Fibroblast of lung (primary cell): Measurements from ENCODE around the gene RAB44.

ENCODE experiments used
- EZH2 ChIP-seq: IDR thresholded peaks from 2 replicates; pipeline ENCODE4 v1.5.1; 2012; ENCODE audit warnings: low read length, control low read depth, mild to moderate bottlenecking; ENCODE audit errors: missing control alignments
- TF ChIP-seq, protein P1 (sequence below), 2 donors: IDR thresholded peaks in 1 of 2; conservative IDR thresholded peaks in 1 of 2; 1 replicate in 1 of 2; 2 replicates in 1 of 2; pipeline ENCODE4 v1.5.1; 2011 to 2012; ENCODE audit warnings: low read length in 2 of 2, control low read depth in 1 of 2, inconsistent platforms in 1 of 2, low read depth in 1 of 2, mild to moderate bottlenecking in 1 of 2

- TF ChIP-seq, protein P1, sequence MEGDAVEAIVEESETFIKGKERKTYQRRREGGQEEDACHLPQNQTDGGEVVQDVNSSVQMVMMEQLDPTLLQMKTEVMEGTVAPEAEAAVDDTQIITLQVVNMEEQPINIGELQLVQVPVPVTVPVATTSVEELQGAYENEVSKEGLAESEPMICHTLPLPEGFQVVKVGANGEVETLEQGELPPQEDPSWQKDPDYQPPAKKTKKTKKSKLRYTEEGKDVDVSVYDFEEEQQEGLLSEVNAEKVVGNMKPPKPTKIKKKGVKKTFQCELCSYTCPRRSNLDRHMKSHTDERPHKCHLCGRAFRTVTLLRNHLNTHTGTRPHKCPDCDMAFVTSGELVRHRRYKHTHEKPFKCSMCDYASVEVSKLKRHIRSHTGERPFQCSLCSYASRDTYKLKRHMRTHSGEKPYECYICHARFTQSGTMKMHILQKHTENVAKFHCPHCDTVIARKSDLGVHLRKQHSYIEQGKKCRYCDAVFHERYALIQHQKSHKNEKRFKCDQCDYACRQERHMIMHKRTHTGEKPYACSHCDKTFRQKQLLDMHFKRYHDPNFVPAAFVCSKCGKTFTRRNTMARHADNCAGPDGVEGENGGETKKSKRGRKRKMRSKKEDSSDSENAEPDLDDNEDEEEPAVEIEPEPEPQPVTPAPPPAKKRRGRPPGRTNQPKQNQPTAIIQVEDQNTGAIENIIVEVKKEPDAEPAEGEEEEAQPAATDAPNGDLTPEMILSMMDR (conservative IDR thresholded peaks at IDR 0.05 in 1 of 2, IDR thresholded peaks at IDR 0.05 in 1 of 2; ENCODE audit: low read depth in 1 of 2, low read length in 2 of 2): no peak
- no peak for TF ChIP-seq EZH2
These were observed 43.2 kb downstream of the RAB44 start for GRCh38 chr6:36740818-36741179.
